ENCODE data around the gene LAMTOR2.
"Not testable (repeated sequence)": the region's sequence is repeated elsewhere in the genome, so short reads cannot be mapped to it uniquely, and the experiment has no call there.

Gene LAMTOR2

GRCh38 chr1:156064615-156065014, 10.0 kb downstream of the LAMTOR2 start:
- DNase-seq (ENCODE audit: extremely low spot score) = no peak
- CTCF ChIA-PET = interaction anchor here (0.6 to 3.0 kb wide), 5 partner anchors 12 to 128 kb away, joined by 3 to 18 read pairs (median 13); partner anchors contain the start of genes ARHGEF2 and UBQLN4
- TF ChIP-seq ELF4 (IDR thresholded peaks at IDR 0.05) (no peak), BHLHE40 (IDR thresholded peaks at IDR 0.05; ENCODE audit: borderline replicate concordance) (no peak), L3MBTL2 (conservative IDR thresholded peaks at IDR 0.05) (no peak), ZNF384 (IDR thresholded peaks at IDR 0.05) (no peak)
- POLR2A ChIA-PET = interaction anchor here (1.4 kb wide), 1 partner anchor 10 kb away, joined by 4 read pairs; the partner anchor contains the start of gene LAMTOR2

GRCh38 chr1:156065212-156065611, 10.6 kb downstream of the LAMTOR2 start:
- DNase-seq (ENCODE audit: extremely low spot score) = no peak
- TF ChIP-seq SUZ12 (IDR thresholded peaks at IDR 0.05) (no peak), BHLHE40 (IDR thresholded peaks at IDR 0.05; ENCODE audit: borderline replicate concordance) (no peak), TARDBP (IDR thresholded peaks at IDR 0.05) (no peak), FOXM1 (IDR thresholded peaks at IDR 0.05; ENCODE audit: borderline replicate concordance) (no peak), FOXK2 (IDR thresholded peaks at IDR 0.05) (no peak), ARNT (IDR thresholded peaks at IDR 0.05) (no peak), NFRKB (IDR thresholded peaks at IDR 0.05) (no peak), ELF4 (IDR thresholded peaks at IDR 0.05) (no peak), FOXA1 (IDR thresholded peaks at IDR 0.05) (no peak), ZNF384 (IDR thresholded peaks at IDR 0.05) (no peak)
- ChIA-PET POLR2A (interaction anchor here (1.4 kb wide), 1 partner anchor 11 kb away, joined by 4 read pairs; the partner anchor contains the start of gene LAMTOR2), CTCF (interaction anchor here (0.5 to 3.0 kb wide), 8 partner anchors 13 to 129 kb away, joined by 3 to 18 read pairs (median 6); partner anchors contain the start of genes ARHGEF2 and UBQLN4)

- TF ChIP-seq TARDBP (IDR thresholded peaks at IDR 0.05) = no peak
- TF ChIP-seq ELF4 (IDR thresholded peaks at IDR 0.05) = no peak
- POLR2A ChIA-PET = interaction anchor here (0.8 to 1.6 kb wide), 5 partner anchors 17 to 131 kb away, joined by 3 to 6 read pairs (median 5); partner anchors contain the start of gene MEX3A
Observed at GRCh38 chr1:156065871-156066270, 11.3 kb downstream of the LAMTOR2 start.

GRCh38 chr1:156067262-156067661, 12.7 kb downstream of the LAMTOR2 start:
- CTCF ChIA-PET = interaction anchor here (0.9 to 3.0 kb wide), 11 partner anchors 8 to 207 kb away, joined by 3 to 18 read pairs (median 8); partner anchors contain the start of genes ARHGEF2 and SYT11
- POLR2A ChIA-PET = interaction anchor here (1.4 to 1.6 kb wide), 2 partner anchors 41 to 46 kb away, joined by 5 to 6 read pairs; no protein-coding TSS in a partner anchor
- no peak for DNase-seq (ENCODE audit: extremely low spot score)
- TF ChIP-seq CTBP1 (IDR thresholded peaks at IDR 0.05; ENCODE audit: borderline replicate concordance) = no peak
- no peak for TF ChIP-seq SUZ12 (IDR thresholded peaks at IDR 0.05)
- TF ChIP-seq ARNT (IDR thresholded peaks at IDR 0.05) = no peak
- no peak for TF ChIP-seq L3MBTL2 (conservative IDR thresholded peaks at IDR 0.05)
- TF ChIP-seq ZNF384 (IDR thresholded peaks at IDR 0.05) = no peak
- TF ChIP-seq TARDBP (IDR thresholded peaks at IDR 0.05) = no peak
- TF ChIP-seq FOXM1 (IDR thresholded peaks at IDR 0.05; ENCODE audit: borderline replicate concordance) = no peak

More at GRCh38 chr1:156065871-156066270, 11.3 kb downstream of the LAMTOR2 start:
- no peak for DNase-seq (ENCODE audit: extremely low spot score)
- CTCF ChIA-PET = interaction anchor here (0.5 to 3.0 kb wide), 22 partner anchors 9 to 322 kb away, joined by 3 to 18 read pairs (median 4); partner anchors contain the start of genes ARHGEF2 and UBQLN4

- ChIA-PET POLR2A (no interaction called here), CTCF (no interaction called here)
- TF ChIP-seq LEF1 (IDR thresholded peaks at IDR 0.05; ENCODE audit: borderline replicate concordance) = no peak
- no peak for TF ChIP-seq SUZ12 (IDR thresholded peaks at IDR 0.05)
- no peak for TF ChIP-seq SP1 (IDR thresholded peaks at IDR 0.05)
- no peak for DNase-seq (ENCODE audit: extremely low spot score)
Observed at GRCh38 chr1:156069490-156070455, 15.2 kb downstream of the LAMTOR2 start.

GRCh38 chr1:156070548-156070947, 16.0 kb downstream of the LAMTOR2 start:
- POLR2A ChIA-PET = no interaction called here
- CTCF ChIA-PET = no interaction called here

GRCh38 chr1:156071332-156071816, 16.8 kb downstream of the LAMTOR2 start:
- DNase-seq (ENCODE audit: extremely low spot score); CTCF ChIA-PET; POLR2A ChIA-PET: not testable (repeated sequence)

More at GRCh38 chr1:156070548-156070947, 16.0 kb downstream of the LAMTOR2 start:
- TF ChIP-seq HDGF (IDR thresholded peaks at IDR 0.05; ENCODE audit: borderline replicate concordance) = no peak
- no peak for TF ChIP-seq FOXA1 (IDR thresholded peaks at IDR 0.05)
- no peak for TF ChIP-seq SUZ12 (IDR thresholded peaks at IDR 0.05)
- no peak for TF ChIP-seq ELF4 (IDR thresholded peaks at IDR 0.05)
- TF ChIP-seq ARNT (IDR thresholded peaks at IDR 0.05) = no peak
- TF ChIP-seq FOXM1 (IDR thresholded peaks at IDR 0.05; ENCODE audit: borderline replicate concordance) = no peak
- TF ChIP-seq ZNF384 (IDR thresholded peaks at IDR 0.05) = no peak
- TF ChIP-seq SP1 (IDR thresholded peaks at IDR 0.05) = no peak
- TF ChIP-seq BHLHE40 (IDR thresholded peaks at IDR 0.05; ENCODE audit: borderline replicate concordance) = no peak
- TF ChIP-seq LEF1 (IDR thresholded peaks at IDR 0.05; ENCODE audit: borderline replicate concordance) = no peak
- no peak for TF ChIP-seq FOXK2 (IDR thresholded peaks at IDR 0.05)
- no peak for TF ChIP-seq PKNOX1 (IDR thresholded peaks at IDR 0.05)
- no peak for TF ChIP-seq CTBP1 (IDR thresholded peaks at IDR 0.05; ENCODE audit: borderline replicate concordance)
- DNase-seq (ENCODE audit: extremely low spot score) = no peak

- CTCF ChIA-PET = no interaction called here
- TF ChIP-seq FOXM1 (IDR thresholded peaks at IDR 0.05; ENCODE audit: borderline replicate concordance) (no peak), BHLHE40 (IDR thresholded peaks at IDR 0.05; ENCODE audit: borderline replicate concordance) (no peak), NFRKB (IDR thresholded peaks at IDR 0.05) (no peak), LEF1 (IDR thresholded peaks at IDR 0.05; ENCODE audit: borderline replicate concordance) (no peak), ZNF384 (IDR thresholded peaks at IDR 0.05) (no peak), ARNT (IDR thresholded peaks at IDR 0.05) (no peak), HDGF (IDR thresholded peaks at IDR 0.05; ENCODE audit: borderline replicate concordance) (no peak), FOXK2 (IDR thresholded peaks at IDR 0.05) (no peak), L3MBTL2 (conservative IDR thresholded peaks at IDR 0.05) (no peak), SP1 (IDR thresholded peaks at IDR 0.05) (no peak), SUZ12 (IDR thresholded peaks at IDR 0.05) (no peak), ELF4 (IDR thresholded peaks at IDR 0.05) (no peak)
- POLR2A ChIA-PET = no interaction called here
- DNase-seq (ENCODE audit: extremely low spot score) = no peak
Observed at GRCh38 chr1:156072251-156072650, 17.7 kb downstream of the LAMTOR2 start.

Measured in HEK293T (cell line).